HCT116 (cell line): ENCODE data around the gene KCNK13. TPM values are rescaled to one million over a fixed set of nuclear protein-coding genes. Genes with fewer than 3 reads are reported as not detected.
"Not testable (repeated sequence)": the region's sequence is repeated elsewhere in the genome, so short reads cannot be mapped to it uniquely, and the experiment has no call there.

Experiments used
- ATAC-seq: fragments of 200-7000 bp; cut with Tn5 transposase; 2 replicates; pipeline ENCODE4 v1.9.1; 2020; ENCODE audit warnings: mild to moderate bottlenecking, moderate library complexity
- BruUV-seq: library from RNA; stranded (reverse); fragments of 400-500 nt; replicated peaks from 2 replicates; lab custom pipeline; 2021; lab: Mats Ljungman, UMichigan
- CTCF ChIA-PET: fragments of 300-600 bp; sonication (Branson Sonifier 250); formaldehyde crosslinking; loops from one replicate; lab custom pipeline; 2021; ENCODE audit warnings: antibody characterized with exemption; lab: Charles Lee
- POLR2A ChIA-PET: fragments of 300-600, 350-600 bp; sonication (Branson Sonifier 250); formaldehyde crosslinking; loops from one replicate; lab custom pipeline; 2021; ENCODE audit warnings: antibody characterized with exemption; lab: Charles Lee
- RAD21 ChIA-PET, 2 experiments: fragments of 300-600 bp; sonication (Branson Sonifier 250); formaldehyde crosslinking; loops; one replicate each; lab custom pipeline; 2023; ENCODE audit warnings: low total read pairs in 2 of 2; ENCODE audit not compliant: uncharacterized antibody in 2 of 2, unreplicated experiment in 2 of 2, low non-redundant PET in 1 of 2; lab: Charles Lee
- DNase-seq: peaks from one replicate; pipeline ENCODE4 v3.0.0-alpha.2; 2010; ENCODE audit warnings: low read depth, low spot score
- H2AFZ ChIP-seq: fragments of 200-600 bp; shearing (Covaris generic), sonication (generic); 2 replicates; pipeline ENCODE4 v1.6.1; 2017; ENCODE audit warnings: low read depth, mixed run types, mixed read lengths, antibody characterized with exemption, low read length; ENCODE audit not compliant: poor library complexity, severe bottlenecking
- H3K27ac ChIP-seq: 2 replicates; pipeline ENCODE4 v1.5.1; 2012; ENCODE audit warnings: low read depth, low read length
- H3K27me3 ChIP-seq: fragments of 200-600 bp; sonication (generic); 2 replicates; pipeline ENCODE4 v1.6.1; 2016; ENCODE audit warnings: mixed run types, low read length, mixed read lengths; ENCODE audit not compliant: insufficient read depth
- H3K36me3 ChIP-seq, 2 experiments: fragments of 200-500 bp in 1 of 2; fragments of 200-600 bp in 1 of 2; sonication (Bioruptor generic) in 1 of 2; sonication (generic) in 1 of 2; 2 replicates each; pipeline versions ENCODE4 v1.5.1 to v1.6.1; 2014 to 2016; ENCODE audit warnings: low read length in 2 of 2, inconsistent platforms in 1 of 2, mixed read lengths in 1 of 2, mixed run types in 1 of 2; ENCODE audit not compliant: insufficient read depth in 2 of 2, control insufficient read depth in 1 of 2
- H3K4me1 ChIP-seq, 2 experiments: fragments of 200-600 bp in 1 of 2; sonication (generic) in 1 of 2; 2 replicates each; pipeline versions ENCODE4 v1.5.1 to v1.6.1; 2012 to 2017; ENCODE audit warnings: low read length in 2 of 2, inconsistent platforms in 1 of 2, mild to moderate bottlenecking in 1 of 2, mixed read lengths in 1 of 2, mixed run types in 1 of 2, moderate library complexity in 1 of 2; ENCODE audit not compliant: insufficient read depth in 2 of 2, control insufficient read depth in 1 of 2
- H3K4me2 ChIP-seq: fragments of 200-600 bp; sonication (generic); 2 replicates; pipeline ENCODE4 v1.6.1; 2017; ENCODE audit warnings: mixed run types, low read length, mixed read lengths
- H3K4me3 ChIP-seq, 2 experiments: fragments of 200-600 bp in 1 of 2; sonication (generic) in 1 of 2; replicated peaks in 1 of 2; 2 replicates each; pipeline ENCODE4 v1.5.1; 2011 to 2016; ENCODE audit warnings: low read length in 2 of 2, control low read depth in 1 of 2, low read depth in 1 of 2, mild to moderate bottlenecking in 1 of 2, mixed read lengths in 1 of 2, mixed run types in 1 of 2
- H3K79me2 ChIP-seq: fragments of 200-600 bp; sonication (generic); 2 replicates; pipeline ENCODE4 v1.6.1; 2017; ENCODE audit warnings: mild to moderate bottlenecking, mixed run types, low read length, moderate library complexity, mixed read lengths; ENCODE audit not compliant: insufficient read depth
- H3K9ac ChIP-seq: fragments of 200-600 bp; sonication (generic); 2 replicates; pipeline ENCODE4 v1.6.1; 2016; ENCODE audit warnings: low read length, mixed read lengths
- H3K9me2 ChIP-seq: fragments of 200-600 bp; sonication (generic), shearing (Covaris generic); 2 replicates; pipeline ENCODE4 v1.6.1; 2017; ENCODE audit warnings: mixed run types, mild to moderate bottlenecking, moderate library complexity; ENCODE audit not compliant: insufficient read depth
- H3K9me3 ChIP-seq, 2 experiments: fragments of 200-500 bp in 1 of 2; fragments of 200-600 bp in 1 of 2; sonication (Bioruptor generic) in 1 of 2; sonication (generic) in 1 of 2; 2 replicates each; pipeline ENCODE4 v1.6.1; 2014 to 2017; ENCODE audit warnings: low read length in 2 of 2, mixed read lengths in 2 of 2, inconsistent platforms in 1 of 2, low read depth in 1 of 2, mild to moderate bottlenecking in 1 of 2, mixed run types in 1 of 2, moderate library complexity in 1 of 2; ENCODE audit not compliant: control insufficient read depth in 1 of 2, insufficient read depth in 1 of 2
- H4K20me1 ChIP-seq: fragments of 200-600 bp; sonication (generic), shearing (Covaris generic); 2 replicates; pipeline ENCODE4 v1.6.1; 2017; ENCODE audit warnings: mixed run types, mild to moderate bottlenecking, moderate library complexity; ENCODE audit not compliant: insufficient read depth
- CBX3 ChIP-seq: IDR thresholded peaks from 2 replicates; pipeline ENCODE4 v1.6.1; 2012; ENCODE audit warnings: low read depth
- EGR1 ChIP-seq: IDR thresholded peaks from 2 replicates; pipeline ENCODE4 v1.6.1; 2012; ENCODE audit warnings: low read depth
- ELF1 ChIP-seq: IDR thresholded peaks from 2 replicates; pipeline ENCODE4 v1.6.1; 2012; ENCODE audit warnings: low read depth, borderline replicate concordance
- EZH2phosphoT487 ChIP-seq: fragments of 200-600 bp; IDR thresholded peaks from 2 replicates; pipeline ENCODE4 v1.6.1; 2018; ENCODE audit warnings: antibody characterized with exemption, borderline replicate concordance
- FOSL1 ChIP-seq: IDR thresholded peaks from 2 replicates; pipeline ENCODE4 v1.6.1; 2012; ENCODE audit warnings: low read depth
- JUND ChIP-seq: IDR thresholded peaks from 2 replicates; pipeline ENCODE4 v1.6.1; 2012
- POLR2A ChIP-seq: IDR thresholded peaks from 2 replicates; pipeline ENCODE4 v1.7.0; 2011; ENCODE audit warnings: borderline replicate concordance; ENCODE audit not compliant: insufficient read depth, insufficient read length; ENCODE audit errors: extremely low read depth
- RAD21 ChIP-seq: IDR thresholded peaks from 2 replicates; pipeline ENCODE4 v1.6.1; 2012; ENCODE audit warnings: low read depth, mild to moderate bottlenecking
- SP1 ChIP-seq: IDR thresholded peaks from 2 replicates; pipeline ENCODE4 v1.6.1; 2012; ENCODE audit warnings: low read depth
- ZFX ChIP-seq: fragments of 450-650 bp; IDR thresholded peaks from 2 replicates; pipeline ENCODE4 v1.6.1; 2017
- ZNF274 ChIP-seq: fragments of 200-500 bp; sonication (Bioruptor generic); IDR thresholded peaks from 2 replicates; pipeline ENCODE4 v1.6.1; 2014; ENCODE audit warnings: mild to moderate bottlenecking, low read depth, low read length, inconsistent platforms
- intact Hi-C: fragments of 100-400 bp; cut with micrococcal nuclease; formaldehyde crosslinking; loops from 2 replicates; pipeline ENCODE4 v1.10.0; 2022
- total RNA-seq: library from RNA; stranded (reverse); gene quantifications from one replicate; pipeline ENCODE4 v1.2.1, GENCODE V29; 2021; ENCODE audit not compliant: unreplicated experiment
- TF ChIP-seq, protein P1 (sequence below), 3 experiments: fragments of 200-600 bp in 1 of 3; sonication (generic) in 1 of 3; IDR thresholded peaks in 2 of 3; conservative IDR thresholded peaks in 1 of 3; 2 replicates each; pipeline ENCODE4 v1.5.1; 2012 to 2017; ENCODE audit warnings: low read depth in 2 of 3, low read length in 2 of 3, antibody characterized with exemption in 1 of 3, borderline replicate concordance in 1 of 3, control low read depth in 1 of 3, mild to moderate bottlenecking in 1 of 3, mixed read lengths in 1 of 3, mixed run types in 1 of 3, moderate library complexity in 1 of 3; ENCODE audit not compliant: insufficient read depth in 1 of 3
- TF ChIP-seq, protein P2 (sequence below): IDR thresholded peaks from 2 replicates; pipeline ENCODE4 v1.6.1; 2012
- TF ChIP-seq, protein P3 (sequence below): IDR thresholded peaks from 2 replicates; pipeline ENCODE4 v1.6.1; 2012

Gene KCNK13
- total RNA-seq, 1 experiment from 2014 or later, result 2.2 TPM

DNA sequence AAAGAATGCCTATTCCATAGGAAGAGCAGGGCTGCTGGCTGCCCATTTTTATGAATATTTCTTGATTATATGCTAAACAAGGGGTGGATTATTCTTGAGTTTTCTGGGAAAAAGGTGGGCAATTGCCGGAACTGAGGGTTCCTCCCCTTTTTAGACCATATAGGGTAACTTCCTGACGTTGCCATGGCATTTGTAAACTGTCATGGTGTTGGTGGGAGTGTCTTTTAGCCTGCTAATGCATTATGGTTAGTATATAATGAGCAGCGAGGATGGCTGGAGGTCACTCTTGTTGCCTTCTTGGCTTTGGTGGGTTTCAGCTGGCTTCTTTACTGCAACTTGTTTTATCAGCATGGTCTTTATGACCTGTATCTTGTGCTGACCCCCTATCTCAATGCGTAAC lies 138.8 kb downstream of the KCNK13 start:
- DNase-seq, H3K9ac ChIP-seq, POLR2A ChIA-PET, ATAC-seq, H3K9me3 ChIP-seq, H4K20me1 ChIP-seq, H3K4me1 ChIP-seq, H2AFZ ChIP-seq, CTCF ChIA-PET, H3K4me2 ChIP-seq, BruUV-seq, H3K79me2 ChIP-seq, H3K9me2 ChIP-seq, H3K36me3 ChIP-seq, H3K4me3 ChIP-seq, intact Hi-C loops, RAD21 ChIA-PET, H3K27ac ChIP-seq: not testable (repeated sequence)
- peaks cover 15% of the 10 kb centered on the region for H3K27me3 ChIP-seq

DNA sequence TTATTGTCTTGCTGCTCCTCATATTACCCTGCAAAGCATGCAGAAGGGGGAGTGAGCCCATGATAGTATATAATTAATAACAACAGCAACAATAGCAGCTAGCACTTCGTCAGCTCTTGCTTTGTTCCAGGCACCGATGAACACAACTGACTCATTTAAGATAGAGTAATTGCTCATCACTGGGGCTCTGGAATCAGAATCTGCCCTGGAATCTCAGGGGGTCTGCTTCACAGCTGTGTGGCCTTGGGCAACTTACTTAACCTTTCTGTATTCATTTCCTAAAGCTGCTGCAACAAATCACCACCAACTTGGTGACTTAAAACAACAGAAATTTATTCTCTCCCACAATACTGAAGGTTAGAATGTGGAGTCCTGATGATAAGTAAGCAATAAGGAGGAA lies 139.6 kb downstream of the KCNK13 start:
- Histone ChIP-seq H3K4me2 (no peak overlapping the region), H3K9me2 (no peaks in the 10 kb centered on the region), H4K20me1 (no peaks in the 10 kb centered on the region), H3K9me3 (no peaks in the 10 kb centered on the region), H3K79me2 (no peaks in the 10 kb centered on the region), H2AFZ (no peak overlapping the region), H3K4me1 (no peaks in the 10 kb centered on the region), H3K27ac (no peak overlapping the region), H3K27me3 (peaks cover 15% of the 10 kb centered on the region), H3K9ac (no peak overlapping the region), H3K36me3 (no peaks in the 10 kb centered on the region), H3K4me3 (no peak overlapping the region)
- ChIA-PET RAD21 (no interaction called here), POLR2A (no interaction called here), CTCF (no interaction called here)
- BruUV-seq, result no TSS peak
- intact Hi-C loops, result no loop called here
- ATAC-seq, result no peak
- DNase-seq, result no peak
- TF ChIP-seq, protein P1, sequence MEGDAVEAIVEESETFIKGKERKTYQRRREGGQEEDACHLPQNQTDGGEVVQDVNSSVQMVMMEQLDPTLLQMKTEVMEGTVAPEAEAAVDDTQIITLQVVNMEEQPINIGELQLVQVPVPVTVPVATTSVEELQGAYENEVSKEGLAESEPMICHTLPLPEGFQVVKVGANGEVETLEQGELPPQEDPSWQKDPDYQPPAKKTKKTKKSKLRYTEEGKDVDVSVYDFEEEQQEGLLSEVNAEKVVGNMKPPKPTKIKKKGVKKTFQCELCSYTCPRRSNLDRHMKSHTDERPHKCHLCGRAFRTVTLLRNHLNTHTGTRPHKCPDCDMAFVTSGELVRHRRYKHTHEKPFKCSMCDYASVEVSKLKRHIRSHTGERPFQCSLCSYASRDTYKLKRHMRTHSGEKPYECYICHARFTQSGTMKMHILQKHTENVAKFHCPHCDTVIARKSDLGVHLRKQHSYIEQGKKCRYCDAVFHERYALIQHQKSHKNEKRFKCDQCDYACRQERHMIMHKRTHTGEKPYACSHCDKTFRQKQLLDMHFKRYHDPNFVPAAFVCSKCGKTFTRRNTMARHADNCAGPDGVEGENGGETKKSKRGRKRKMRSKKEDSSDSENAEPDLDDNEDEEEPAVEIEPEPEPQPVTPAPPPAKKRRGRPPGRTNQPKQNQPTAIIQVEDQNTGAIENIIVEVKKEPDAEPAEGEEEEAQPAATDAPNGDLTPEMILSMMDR (IDR thresholded peaks at IDR 0.05 in 2 of 3, conservative IDR thresholded peaks at IDR 0.05 in 1 of 3; ENCODE audit: borderline replicate concordance in 1 of 3, insufficient read depth in 1 of 3, low read depth in 2 of 3, low read length in 2 of 3), result no peak
- TF ChIP-seq JUND (no peak), EGR1 (no peak), ZNF274 (no peak), FOSL1 (no peak), EZH2phosphoT487 (no peak), RAD21 (no peak), ELF1 (no peak), ZFX (no peak), SP1 (no peak), POLR2A (no peak), CBX3 (no peak)
- TF ChIP-seq, protein P2, sequence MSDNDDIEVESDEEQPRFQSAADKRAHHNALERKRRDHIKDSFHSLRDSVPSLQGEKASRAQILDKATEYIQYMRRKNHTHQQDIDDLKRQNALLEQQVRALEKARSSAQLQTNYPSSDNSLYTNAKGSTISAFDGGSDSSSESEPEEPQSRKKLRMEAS, result no peak
- TF ChIP-seq, protein P3, sequence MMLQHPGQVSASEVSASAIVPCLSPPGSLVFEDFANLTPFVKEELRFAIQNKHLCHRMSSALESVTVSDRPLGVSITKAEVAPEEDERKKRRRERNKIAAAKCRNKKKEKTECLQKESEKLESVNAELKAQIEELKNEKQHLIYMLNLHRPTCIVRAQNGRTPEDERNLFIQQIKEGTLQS, result no peak
